Loucy (cell line): ENCODE measurements around the gene ZNRF3.

ENCODE experiments used
- CTCF ChIP-seq: fragments of 200-600 bp; sonication (generic); conservative IDR thresholded peaks from 2 replicates; pipeline ENCODE4 v1.5.1; 2014; ENCODE audit warnings: mild to moderate bottlenecking, antibody characterized with exemption, low read length
- EZH2phosphoT487 ChIP-seq: fragments of 200-600 bp; IDR thresholded peaks from 2 replicates; pipeline ENCODE4 v1.6.1; 2018; ENCODE audit warnings: antibody characterized with exemption, mild to moderate bottlenecking, moderate library complexity, borderline replicate concordance

GRCh38 chr22:29053048-29053702, 169.8 kb downstream of the ZNRF3 start:
- no peak for TF ChIP-seq CTCF
- no peak for TF ChIP-seq EZH2phosphoT487
